ENCODE data around the gene DOCK2.
"Not testable (repeated sequence)": the region's sequence is repeated elsewhere in the genome, so short reads cannot be mapped to it uniquely, and the experiment has no call there.

DOCK2 gene

GRCh38 chr5:169945831-169946261 is 308.8 kb downstream of the DOCK2 start:
- DNase-seq (ENCODE audit: low spot score), result no peak

- DNase-seq (ENCODE audit: low spot score), result no peak
These were observed 309.7 kb downstream of the DOCK2 start for GRCh38 chr5:169946743-169947295.

- no peak for DNase-seq (ENCODE audit: low spot score)
These were observed 313.3 kb downstream of the DOCK2 start for GRCh38 chr5:169950333-169950732.

- DNase-seq (ENCODE audit: low spot score), result not testable (repeated sequence)
These were observed 316.1 kb downstream of the DOCK2 start for GRCh38 chr5:169953196-169953595.

GRCh38 chr5:169954786-169955185 is 317.7 kb downstream of the DOCK2 start:
- DNase-seq (ENCODE audit: low spot score), result no peak

GRCh38 chr5:169956126-169956525 is 319.1 kb downstream of the DOCK2 start:
- no peak for DNase-seq (ENCODE audit: low spot score)

- DNase-seq (ENCODE audit: low spot score), result no peak
These were observed 319.7 kb downstream of the DOCK2 start for GRCh38 chr5:169956756-169957155.

- no peak for DNase-seq (ENCODE audit: low spot score)
These were observed 321.2 kb downstream of the DOCK2 start for GRCh38 chr5:169958278-169958677.

- no peak for DNase-seq (ENCODE audit: low spot score)
These were observed 323.6 kb downstream of the DOCK2 start for GRCh38 chr5:169960659-169961058.

GRCh38 chr5:169964246-169964645 is 327.2 kb downstream of the DOCK2 start:
- DNase-seq (ENCODE audit: low spot score), result no peak

GRCh38 chr5:169970339-169970738 is 333.3 kb downstream of the DOCK2 start:
- DNase-seq (ENCODE audit: low spot score), result no peak

- peak; percentile 17 for DNase-seq (ENCODE audit: low spot score)
These were observed 334.1 kb downstream of the DOCK2 start for GRCh38 chr5:169970911-169971765.

GRCh38 chr5:169971780-169972179 is 334.7 kb downstream of the DOCK2 start:
- DNase-seq (ENCODE audit: low spot score), result no peak

GRCh38 chr5:169973056-169973455 is 336.0 kb downstream of the DOCK2 start:
- DNase-seq (ENCODE audit: low spot score), result no peak

GRCh38 chr5:169974121-169974770 is 337.2 kb downstream of the DOCK2 start:
- no peak for DNase-seq (ENCODE audit: low spot score)

- DNase-seq (ENCODE audit: low spot score), result no peak
These were observed 341.6 kb downstream of the DOCK2 start for GRCh38 chr5:169978714-169979113.

GRCh38 chr5:169979871-169980270 is 342.8 kb downstream of the DOCK2 start:
- no peak for DNase-seq (ENCODE audit: low spot score)

- DNase-seq (ENCODE audit: low spot score), result peak; percentile 46
These were observed 343.5 kb downstream of the DOCK2 start, which contains the start of gene INSYN2B for GRCh38 chr5:169980418-169981053. Gene INSYN2B, minus strand, starts transcription at chr5:169980495. Its CDS starts 96,597 bp downstream, at chr5:169883898.

GRCh38 chr5:169988206-169988605 is 351.1 kb downstream of the DOCK2 start:
- no peak for DNase-seq (ENCODE audit: low spot score)

GRCh38 chr5:169988947-169989346 is 351.9 kb downstream of the DOCK2 start:
- no peak for DNase-seq (ENCODE audit: low spot score)

GRCh38 chr5:169989365-169989764 is 352.3 kb downstream of the DOCK2 start:
- no peak for DNase-seq (ENCODE audit: low spot score)

- DNase-seq (ENCODE audit: low spot score), result no peak
These were observed 354.2 kb downstream of the DOCK2 start for GRCh38 chr5:169991115-169991869.
